Activated B cell treated with CpG ODN at 0.5 μM for 24 hours (primary cell): ENCODE data around the gene TBC1D22A. TPM values are rescaled to one million over a fixed set of nuclear protein-coding genes. Genes with fewer than 3 reads are reported as not detected.

Experiments used
- ATAC-seq: fragments of 200-7000 bp; cut with Tn5 transposase; one replicate; pipeline ENCODE4 v1.10.0; 2021; ENCODE audit warnings: low read depth, mild to moderate bottlenecking, moderate library complexity
- CTCF ChIA-PET: fragments of 350-600 bp; sonication (Branson Sonifier 250); formaldehyde crosslinking; loops from one replicate; lab custom pipeline; 2021; ENCODE audit warnings: antibody characterized with exemption; lab: Charles Lee
- POLR2A ChIA-PET: fragments of 350-600 bp; sonication (Branson Sonifier 250); formaldehyde crosslinking; loops from one replicate; lab custom pipeline; 2021; ENCODE audit warnings: antibody characterized with exemption; lab: Charles Lee
- DNase-seq: peaks from one replicate; pipeline ENCODE4 v3.0.0; 2022
- H3K27ac Mint-ChIP-seq: one replicate; pipeline ENCODE4 v1.8.0; 2020; ENCODE audit warnings: mixed read lengths
- H3K27me3 Mint-ChIP-seq: one replicate; pipeline ENCODE4 v1.8.0; 2021; ENCODE audit warnings: mixed read lengths
- H3K36me3 Mint-ChIP-seq: one replicate; pipeline ENCODE4 v1.8.0; 2021; ENCODE audit warnings: low read depth, mixed read lengths
- H3K4me1 Mint-ChIP-seq: one replicate; pipeline ENCODE4 v1.8.0; 2021; ENCODE audit warnings: mixed read lengths
- H3K4me3 Mint-ChIP-seq: one replicate; pipeline ENCODE4 v1.8.0; 2020; ENCODE audit warnings: mild to moderate bottlenecking, mixed read lengths
- H3K9me3 Mint-ChIP-seq: one replicate; pipeline ENCODE4 v1.8.0; 2020; ENCODE audit warnings: mixed read lengths
- intact Hi-C: fragments of 100-400 bp; cut with micrococcal nuclease; formaldehyde crosslinking; loops from one replicate; pipeline ENCODE4 v1.15.1; 2024
- total RNA-seq: library from RNA; stranded (reverse); gene quantifications from 2 replicates; pipeline ENCODE4 v1.2.3, GENCODE V29; 2022
- TF ChIP-seq, protein P1 (sequence below): fragments of 200-600 bp; IDR thresholded peaks from one replicate; pipeline ENCODE4 v1.8.0; 2022; ENCODE audit warnings: antibody characterized with exemption, mild to moderate bottlenecking

Gene TBC1D22A
- total RNA-seq, 1 donor from 2014 or later: 85.9 TPM

DNA sequence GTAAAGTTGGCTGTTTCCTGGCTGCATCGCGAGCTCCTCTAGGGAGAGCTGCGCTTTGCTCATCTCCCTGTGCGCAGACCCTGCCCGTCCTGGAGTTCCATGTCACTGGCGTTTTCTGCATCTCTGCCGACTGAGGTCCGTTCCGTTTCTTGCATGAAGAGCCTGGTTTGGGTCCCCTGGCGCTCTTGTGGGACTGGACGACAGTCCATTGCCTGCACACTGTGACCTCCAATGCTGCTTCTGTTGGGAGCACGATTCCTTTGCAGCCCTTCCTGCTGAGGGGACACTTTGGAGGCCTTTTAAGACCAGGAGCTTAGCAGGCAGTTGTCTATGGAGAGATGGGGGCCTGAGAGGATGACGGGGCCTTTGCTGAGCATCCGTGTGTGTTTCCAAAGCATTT is 90.3 kb downstream of the TBC1D22A start:
- no peak overlapping the region for H3K4me3 Mint-ChIP-seq
- no peaks in the 10 kb centered on the region for H3K27me3 Mint-ChIP-seq
- H3K4me1 Mint-ChIP-seq: peaks cover 14% of the 10 kb centered on the region
- ChIA-PET POLR2A (no interaction called here), CTCF (no interaction called here)
- H3K27ac Mint-ChIP-seq: no peak overlapping the region
- intact Hi-C loops: no loop called here
- H3K36me3 Mint-ChIP-seq: peaks cover 77% of the 10 kb centered on the region
- DNase-seq (no peak), ATAC-seq (no peak)
- H3K9me3 Mint-ChIP-seq: no peaks in the 10 kb centered on the region
- TF ChIP-seq, protein P1, sequence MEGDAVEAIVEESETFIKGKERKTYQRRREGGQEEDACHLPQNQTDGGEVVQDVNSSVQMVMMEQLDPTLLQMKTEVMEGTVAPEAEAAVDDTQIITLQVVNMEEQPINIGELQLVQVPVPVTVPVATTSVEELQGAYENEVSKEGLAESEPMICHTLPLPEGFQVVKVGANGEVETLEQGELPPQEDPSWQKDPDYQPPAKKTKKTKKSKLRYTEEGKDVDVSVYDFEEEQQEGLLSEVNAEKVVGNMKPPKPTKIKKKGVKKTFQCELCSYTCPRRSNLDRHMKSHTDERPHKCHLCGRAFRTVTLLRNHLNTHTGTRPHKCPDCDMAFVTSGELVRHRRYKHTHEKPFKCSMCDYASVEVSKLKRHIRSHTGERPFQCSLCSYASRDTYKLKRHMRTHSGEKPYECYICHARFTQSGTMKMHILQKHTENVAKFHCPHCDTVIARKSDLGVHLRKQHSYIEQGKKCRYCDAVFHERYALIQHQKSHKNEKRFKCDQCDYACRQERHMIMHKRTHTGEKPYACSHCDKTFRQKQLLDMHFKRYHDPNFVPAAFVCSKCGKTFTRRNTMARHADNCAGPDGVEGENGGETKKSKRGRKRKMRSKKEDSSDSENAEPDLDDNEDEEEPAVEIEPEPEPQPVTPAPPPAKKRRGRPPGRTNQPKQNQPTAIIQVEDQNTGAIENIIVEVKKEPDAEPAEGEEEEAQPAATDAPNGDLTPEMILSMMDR: no peak

DNA sequence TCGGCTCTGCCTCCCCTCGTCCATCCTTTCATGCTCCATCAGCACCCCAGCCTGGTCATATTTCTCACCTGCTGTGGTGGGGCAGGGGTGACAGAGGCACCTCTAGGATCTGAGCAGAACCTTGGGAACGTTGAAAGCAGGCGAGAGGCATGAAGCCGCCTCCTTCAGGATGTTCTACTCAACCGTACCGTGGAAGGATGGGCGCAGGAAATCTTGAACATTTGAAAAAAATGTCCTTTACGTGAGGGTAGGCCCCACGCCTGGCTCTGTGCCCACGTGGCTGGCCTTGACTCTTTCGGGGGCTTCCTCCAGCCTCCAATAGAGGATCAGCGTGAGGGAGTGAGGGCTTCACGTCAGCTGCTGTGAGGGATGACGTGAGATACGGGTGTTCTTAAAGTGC is 90.7 kb downstream of the TBC1D22A start:
- DNase-seq (no peak), ATAC-seq (no peak)
- peaks cover 14% of the 10 kb centered on the region for H3K4me1 Mint-ChIP-seq
- H3K9me3 Mint-ChIP-seq: no peaks in the 10 kb centered on the region
- H3K36me3 Mint-ChIP-seq: peaks cover 79% of the 10 kb centered on the region
- no peaks in the 10 kb centered on the region for H3K27me3 Mint-ChIP-seq
- TF ChIP-seq, protein P1: no peak
- ChIA-PET POLR2A (no interaction called here), CTCF (no interaction called here)
- no peak overlapping the region for H3K4me3 Mint-ChIP-seq
- intact Hi-C loops: no loop called here
- H3K27ac Mint-ChIP-seq: no peak overlapping the region

DNA sequence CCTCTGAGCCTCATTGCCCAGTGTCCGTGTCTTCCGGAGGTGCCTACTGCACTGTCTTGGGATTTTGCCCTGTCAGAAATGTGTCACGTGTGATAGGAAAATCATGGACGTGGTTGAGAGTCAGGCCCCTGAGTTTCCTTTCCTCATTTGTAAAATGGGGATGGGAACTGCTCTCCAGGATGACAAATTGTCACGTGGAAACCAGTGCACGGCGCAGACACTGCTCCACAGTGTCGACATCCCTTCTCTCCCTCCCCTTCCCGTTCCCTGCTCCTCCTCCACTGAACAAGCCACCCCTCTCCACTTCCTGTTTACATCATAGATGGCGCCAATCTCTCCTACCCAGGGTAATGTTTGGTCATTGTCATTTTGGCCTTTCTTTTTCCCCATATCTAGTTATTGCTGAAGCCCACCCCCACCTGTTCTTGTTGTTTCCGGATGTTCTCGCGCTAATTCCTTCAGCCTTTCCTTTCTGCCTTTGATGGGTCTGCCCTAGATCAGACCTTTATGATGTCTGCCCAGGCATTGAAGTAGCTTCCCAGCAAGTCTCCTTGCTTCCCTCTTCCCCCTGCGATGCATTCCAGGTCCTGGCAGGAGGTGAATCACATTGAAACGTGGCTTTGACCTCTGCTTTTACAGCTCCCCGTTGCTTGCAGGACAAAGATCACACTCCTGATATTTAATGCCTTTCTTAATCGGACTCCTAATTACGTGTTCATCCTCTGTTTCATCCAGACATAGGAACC is 91.8 kb downstream of the TBC1D22A start:
- TF ChIP-seq, protein P1: no peak
- Mint-ChIP-seq H3K4me3 (no peak overlapping the region), H3K27ac (no peak overlapping the region), H3K9me3 (no peaks in the 10 kb centered on the region), H3K27me3 (no peaks in the 10 kb centered on the region), H3K4me1 (peaks cover 14% of the 10 kb centered on the region), H3K36me3 (peaks cover 70% of the 10 kb centered on the region)
- intact Hi-C loops: no loop called here
- POLR2A ChIA-PET: no interaction called here
- no peak for DNase-seq
- CTCF ChIA-PET: no interaction called here
- no peak for ATAC-seq

DNA sequence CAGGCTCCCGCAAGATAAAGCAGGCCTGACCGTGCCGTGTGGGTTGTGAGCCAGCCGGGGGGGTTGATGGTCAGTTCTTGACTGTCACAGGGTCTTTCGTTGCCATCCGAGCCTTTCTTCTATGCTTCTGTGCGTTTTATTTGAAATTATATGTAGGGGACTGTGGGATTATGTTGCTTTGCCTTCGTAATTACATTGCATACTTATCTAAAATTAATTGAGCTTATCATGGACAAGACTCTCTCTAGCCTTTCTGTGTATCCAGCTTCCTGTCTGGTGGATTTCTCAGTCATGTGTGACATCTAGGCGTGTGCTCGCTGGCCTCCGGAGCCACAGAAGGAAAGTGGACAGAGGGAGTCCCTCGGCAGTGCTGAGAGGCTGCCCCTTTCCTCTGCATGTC is 93.2 kb downstream of the TBC1D22A start:
- no peak overlapping the region for H3K4me3 Mint-ChIP-seq
- POLR2A ChIA-PET: no interaction called here
- no peak for ATAC-seq
- H3K9me3 Mint-ChIP-seq: no peaks in the 10 kb centered on the region
- H3K27ac Mint-ChIP-seq: no peak overlapping the region
- H3K27me3 Mint-ChIP-seq: no peaks in the 10 kb centered on the region
- intact Hi-C loops: no loop called here
- CTCF ChIA-PET: no interaction called here
- no peak for DNase-seq
- H3K36me3 Mint-ChIP-seq: peaks cover 56% of the 10 kb centered on the region
- TF ChIP-seq, protein P1: no peak
- H3K4me1 Mint-ChIP-seq: peaks cover 17% of the 10 kb centered on the region

DNA sequence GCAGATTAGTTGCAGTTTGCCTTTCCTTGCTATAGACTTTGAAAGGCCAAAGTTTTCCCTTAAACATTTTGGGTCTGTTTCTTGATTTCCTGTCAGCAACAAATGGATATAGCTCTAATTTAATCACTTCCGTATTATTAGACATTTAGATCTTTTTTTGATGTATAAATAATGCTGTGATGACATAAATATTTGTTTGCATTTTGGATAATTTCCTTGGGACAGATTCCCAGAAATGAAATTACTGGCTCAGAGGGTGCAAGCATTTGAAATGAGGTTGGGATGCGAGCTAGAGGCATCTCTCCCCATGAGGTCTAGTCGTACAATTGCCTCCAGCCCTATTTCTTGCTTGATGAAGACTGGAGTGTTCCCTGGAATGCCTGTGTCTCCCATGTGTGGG is 94.2 kb downstream of the TBC1D22A start:
- Mint-ChIP-seq H3K4me3 (no peak overlapping the region), H3K4me1 (peaks cover 24% of the 10 kb centered on the region), H3K27ac (no peak overlapping the region), H3K27me3 (no peaks in the 10 kb centered on the region), H3K36me3 (peaks cover 50% of the 10 kb centered on the region), H3K9me3 (no peaks in the 10 kb centered on the region)
- ChIA-PET POLR2A (no interaction called here), CTCF (no interaction called here)
- TF ChIP-seq, protein P1: no peak
- DNase-seq: no peak
- no peak for ATAC-seq
- intact Hi-C loops: no loop called here
